Neural cell (in vitro differentiated cells): ENCODE measurements around the gene BTBD7. TPM values are rescaled to one million over a fixed set of nuclear protein-coding genes. Genes with fewer than 3 reads are reported as not detected.

Experiments used
- H2AFZ ChIP-seq: fragments of 200-600, 300-800 bp; sonication (generic), shearing (Covaris generic); 2 replicates; pipeline ENCODE4 v1.6.0; 2014; ENCODE audit warnings: low read depth, mild to moderate bottlenecking, antibody characterized with exemption, low read length, moderate library complexity
- H3F3A ChIP-seq: fragments of 200-600 bp; shearing (Covaris generic); 2 replicates; pipeline ENCODE4 v1.6.1; 2016; ENCODE audit warnings: mild to moderate bottlenecking, moderate library complexity, mixed read lengths, antibody characterized with exemption, low read length; ENCODE audit not compliant: insufficient read depth, poor library complexity, severe bottlenecking
- H3K27ac ChIP-seq: fragments of 200-600, 300-800 bp; sonication (generic), shearing (Covaris generic); 2 replicates; pipeline ENCODE4 v1.5.1; 2014; ENCODE audit warnings: mild to moderate bottlenecking, low read length, moderate library complexity
- H3K27me3 ChIP-seq: fragments of 300-800, 200-600 bp; sonication (generic), shearing (Covaris generic); 2 replicates; pipeline ENCODE4 v1.6.0; 2014; ENCODE audit warnings: mild to moderate bottlenecking, low read depth, low read length, moderate library complexity; ENCODE audit not compliant: insufficient read depth
- H3K36me3 ChIP-seq: fragments of 300-800, 200-600 bp; sonication (generic), shearing (Covaris generic); 2 replicates; pipeline ENCODE4 v1.5.1; 2014; ENCODE audit warnings: mild to moderate bottlenecking, antibody characterized with exemption, low read length, moderate library complexity; ENCODE audit not compliant: insufficient read depth
- H3K4me2 ChIP-seq: fragments of 300-800, 200-600 bp; sonication (generic), shearing (Covaris generic); 2 replicates; pipeline ENCODE4 v1.6.0; 2014; ENCODE audit warnings: mild to moderate bottlenecking, low read length
- H3K4me3 ChIP-seq: fragments of 300-800, 200-600 bp; sonication (generic), shearing (Covaris generic); 2 replicates; pipeline ENCODE4 v1.5.1; 2014; ENCODE audit warnings: mild to moderate bottlenecking, low read length, moderate library complexity
- H3K79me2 ChIP-seq: fragments of 200-600 bp; shearing (Covaris generic); replicated peaks from 2 replicates; pipeline ENCODE4 v1.6.0; 2014; ENCODE audit warnings: mild to moderate bottlenecking, low read length, moderate library complexity; ENCODE audit not compliant: insufficient read depth
- H3K9ac ChIP-seq: fragments of 300-800, 200-600 bp; sonication (generic), shearing (Covaris generic); 2 replicates; pipeline ENCODE4 v1.6.1; 2016; ENCODE audit warnings: mild to moderate bottlenecking, low read length, mixed read lengths
- H3K9me2 ChIP-seq: fragments of 200-600 bp; shearing (Covaris generic); 2 replicates; pipeline ENCODE4 v1.6.1; 2016; ENCODE audit warnings: mild to moderate bottlenecking, low read length, mixed read lengths; ENCODE audit not compliant: insufficient read depth
- H3K9me3 ChIP-seq: fragments of 200-600, 300-800 bp; sonication (generic), shearing (Covaris generic); 2 replicates; pipeline ENCODE4 v1.6.1; 2016; ENCODE audit warnings: mild to moderate bottlenecking, mixed run types, low read length, moderate library complexity, mixed read lengths
- H4K20me1 ChIP-seq: fragments of 200-600 bp; shearing (Covaris generic); 2 replicates; pipeline ENCODE4 v1.6.1; 2016; ENCODE audit warnings: mild to moderate bottlenecking, mixed run types; ENCODE audit not compliant: insufficient read depth
- EP300 ChIP-seq: fragments of 450-650 bp; conservative IDR thresholded peaks from 2 replicates; pipeline ENCODE4 v1.6.1; 2014; ENCODE audit warnings: antibody characterized with exemption, mild to moderate bottlenecking, moderate library complexity; ENCODE audit not compliant: poor library complexity, severe bottlenecking
- EZH2 ChIP-seq: fragments of 200-600, 300-800 bp; shearing (Covaris generic), sonication (generic); IDR thresholded peaks from 2 replicates; pipeline ENCODE4 v1.6.1; 2014; ENCODE audit warnings: antibody characterized with exemption, low read length, borderline replicate concordance, mild to moderate bottlenecking; ENCODE audit not compliant: insufficient read depth, poor library complexity, severe bottlenecking
- MXI1 ChIP-seq: fragments of 450-650 bp; conservative IDR thresholded peaks from 2 replicates; pipeline ENCODE4 v1.6.1; 2014; ENCODE audit warnings: antibody characterized with exemption, mild to moderate bottlenecking; ENCODE audit not compliant: poor library complexity, severe bottlenecking
- POLR2AphosphoS5 ChIP-seq: IDR thresholded peaks from 2 replicates; pipeline ENCODE4 v1.6.1; 2012
- RAD21 ChIP-seq: fragments of 450-650 bp; conservative IDR thresholded peaks from 2 replicates; pipeline ENCODE4 v1.6.1; 2014; ENCODE audit warnings: antibody characterized with exemption, mild to moderate bottlenecking, moderate library complexity
- SMC3 ChIP-seq: fragments of 450-650 bp; conservative IDR thresholded peaks from 2 replicates; pipeline ENCODE4 v1.6.1; 2014; ENCODE audit warnings: antibody characterized with exemption, mild to moderate bottlenecking, moderate library complexity; ENCODE audit not compliant: poor library complexity
- TAF1 ChIP-seq: IDR thresholded peaks from 2 replicates; pipeline ENCODE4 v1.6.1; 2012; ENCODE audit warnings: low read depth
- polyA plus RNA-seq: library from polyadenylated mRNA; depleted of rRNA; stranded (reverse); fragments of >200 nt; gene quantifications from 2 replicates; pipeline ENCODE4 v1.2.3, GENCODE V29; 2014
- TF ChIP-seq, protein P1 (sequence below): IDR thresholded peaks from 2 replicates; pipeline ENCODE4 v1.6.1; 2012; ENCODE audit warnings: borderline replicate concordance
- TF ChIP-seq, protein P2 (sequence below): fragments of 450-650 bp; IDR thresholded peaks from 2 replicates; pipeline ENCODE4 v1.5.1; 2014; ENCODE audit warnings: antibody characterized with exemption, mild to moderate bottlenecking, moderate library complexity; ENCODE audit not compliant: poor library complexity, severe bottlenecking

BTBD7 gene
- polyA plus RNA-seq, 1 donor from 2014 or later = 11.5 TPM

DNA sequence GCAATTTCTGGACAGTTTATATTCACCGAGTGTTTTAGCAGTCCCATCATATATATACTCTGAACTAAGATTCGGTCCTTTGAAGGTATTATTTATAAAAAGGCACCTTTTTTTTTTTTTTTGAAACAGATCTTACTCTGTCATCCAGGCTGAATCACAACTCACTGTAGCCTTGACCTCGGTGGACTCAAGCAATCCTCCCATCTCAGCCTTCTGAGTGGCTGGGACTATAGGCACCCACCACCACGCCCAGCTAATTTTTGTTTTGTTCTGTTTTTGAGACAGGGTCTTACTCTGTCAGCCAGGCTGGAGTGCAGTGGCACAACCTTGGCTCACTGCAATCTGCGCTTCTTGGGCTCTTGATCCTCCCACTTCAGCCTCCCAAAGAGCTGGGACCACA is 52.1 kb downstream of the BTBD7 start:
- no peaks in the 10 kb centered on the region for H3F3A ChIP-seq
- no peaks in the 10 kb centered on the region for H3K36me3 ChIP-seq
- no peaks in the 10 kb centered on the region for H4K20me1 ChIP-seq
- H3K9me3 ChIP-seq = no peaks in the 10 kb centered on the region
- no peaks in the 10 kb centered on the region for H3K27me3 ChIP-seq
- H3K27ac ChIP-seq = no peak overlapping the region
- H3K4me3 ChIP-seq = no peak overlapping the region
- H2AFZ ChIP-seq = no peak overlapping the region
- TF ChIP-seq EP300 (no peak), TAF1 (no peak), MXI1 (no peak), RAD21 (no peak), SMC3 (no peak), POLR2AphosphoS5 (no peak), EZH2 (no peak)
- TF ChIP-seq, protein P1, sequence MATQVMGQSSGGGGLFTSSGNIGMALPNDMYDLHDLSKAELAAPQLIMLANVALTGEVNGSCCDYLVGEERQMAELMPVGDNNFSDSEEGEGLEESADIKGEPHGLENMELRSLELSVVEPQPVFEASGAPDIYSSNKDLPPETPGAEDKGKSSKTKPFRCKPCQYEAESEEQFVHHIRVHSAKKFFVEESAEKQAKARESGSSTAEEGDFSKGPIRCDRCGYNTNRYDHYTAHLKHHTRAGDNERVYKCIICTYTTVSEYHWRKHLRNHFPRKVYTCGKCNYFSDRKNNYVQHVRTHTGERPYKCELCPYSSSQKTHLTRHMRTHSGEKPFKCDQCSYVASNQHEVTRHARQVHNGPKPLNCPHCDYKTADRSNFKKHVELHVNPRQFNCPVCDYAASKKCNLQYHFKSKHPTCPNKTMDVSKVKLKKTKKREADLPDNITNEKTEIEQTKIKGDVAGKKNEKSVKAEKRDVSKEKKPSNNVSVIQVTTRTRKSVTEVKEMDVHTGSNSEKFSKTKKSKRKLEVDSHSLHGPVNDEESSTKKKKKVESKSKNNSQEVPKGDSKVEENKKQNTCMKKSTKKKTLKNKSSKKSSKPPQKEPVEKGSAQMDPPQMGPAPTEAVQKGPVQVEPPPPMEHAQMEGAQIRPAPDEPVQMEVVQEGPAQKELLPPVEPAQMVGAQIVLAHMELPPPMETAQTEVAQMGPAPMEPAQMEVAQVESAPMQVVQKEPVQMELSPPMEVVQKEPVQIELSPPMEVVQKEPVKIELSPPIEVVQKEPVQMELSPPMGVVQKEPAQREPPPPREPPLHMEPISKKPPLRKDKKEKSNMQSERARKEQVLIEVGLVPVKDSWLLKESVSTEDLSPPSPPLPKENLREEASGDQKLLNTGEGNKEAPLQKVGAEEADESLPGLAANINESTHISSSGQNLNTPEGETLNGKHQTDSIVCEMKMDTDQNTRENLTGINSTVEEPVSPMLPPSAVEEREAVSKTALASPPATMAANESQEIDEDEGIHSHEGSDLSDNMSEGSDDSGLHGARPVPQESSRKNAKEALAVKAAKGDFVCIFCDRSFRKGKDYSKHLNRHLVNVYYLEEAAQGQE = no peak
- TF ChIP-seq, protein P2, sequence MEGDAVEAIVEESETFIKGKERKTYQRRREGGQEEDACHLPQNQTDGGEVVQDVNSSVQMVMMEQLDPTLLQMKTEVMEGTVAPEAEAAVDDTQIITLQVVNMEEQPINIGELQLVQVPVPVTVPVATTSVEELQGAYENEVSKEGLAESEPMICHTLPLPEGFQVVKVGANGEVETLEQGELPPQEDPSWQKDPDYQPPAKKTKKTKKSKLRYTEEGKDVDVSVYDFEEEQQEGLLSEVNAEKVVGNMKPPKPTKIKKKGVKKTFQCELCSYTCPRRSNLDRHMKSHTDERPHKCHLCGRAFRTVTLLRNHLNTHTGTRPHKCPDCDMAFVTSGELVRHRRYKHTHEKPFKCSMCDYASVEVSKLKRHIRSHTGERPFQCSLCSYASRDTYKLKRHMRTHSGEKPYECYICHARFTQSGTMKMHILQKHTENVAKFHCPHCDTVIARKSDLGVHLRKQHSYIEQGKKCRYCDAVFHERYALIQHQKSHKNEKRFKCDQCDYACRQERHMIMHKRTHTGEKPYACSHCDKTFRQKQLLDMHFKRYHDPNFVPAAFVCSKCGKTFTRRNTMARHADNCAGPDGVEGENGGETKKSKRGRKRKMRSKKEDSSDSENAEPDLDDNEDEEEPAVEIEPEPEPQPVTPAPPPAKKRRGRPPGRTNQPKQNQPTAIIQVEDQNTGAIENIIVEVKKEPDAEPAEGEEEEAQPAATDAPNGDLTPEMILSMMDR = no peak
- H3K9ac ChIP-seq = no peak overlapping the region
- H3K9me2 ChIP-seq = no peaks in the 10 kb centered on the region
- H3K4me2 ChIP-seq = no peak overlapping the region
- H3K79me2 ChIP-seq = no peaks in the 10 kb centered on the region

DNA sequence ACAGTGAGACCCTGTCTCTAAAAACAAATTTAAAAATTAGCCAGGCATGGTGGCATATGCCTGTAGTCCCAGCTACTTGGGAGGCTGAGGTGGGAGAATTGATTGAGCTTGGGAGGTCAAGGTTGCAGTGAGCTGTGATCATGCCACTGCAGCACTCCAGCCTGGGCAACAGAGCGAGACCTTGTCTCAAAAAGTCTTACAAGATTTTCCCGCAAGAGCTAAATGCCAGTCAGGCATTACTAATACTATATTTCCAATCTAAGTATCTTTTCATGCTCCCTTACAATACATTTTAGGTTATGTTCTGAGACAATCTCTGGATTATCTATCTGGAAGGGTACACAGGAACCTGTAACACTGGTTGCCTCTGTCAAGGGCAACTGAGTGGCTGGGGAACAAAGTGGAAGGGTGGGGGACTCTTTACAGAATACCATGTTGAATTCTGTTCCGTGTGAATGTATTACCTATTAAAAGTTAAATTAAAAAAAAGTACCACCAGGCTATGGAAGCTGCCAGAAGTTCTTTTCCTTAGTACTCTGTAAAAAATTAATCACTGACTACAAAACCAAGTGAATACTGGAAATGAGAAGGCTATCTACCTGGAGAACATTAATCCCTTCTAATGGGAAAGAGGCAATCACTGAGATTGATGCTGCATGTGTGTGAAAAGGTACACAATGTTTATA is 56.7 kb downstream of the BTBD7 start:
- Histone ChIP-seq H3K36me3 (no peaks in the 10 kb centered on the region), H3K9me3 (no peaks in the 10 kb centered on the region), H3K27ac (no peak overlapping the region), H3K9me2 (no peaks in the 10 kb centered on the region), H3K9ac (no peak overlapping the region), H2AFZ (no peak overlapping the region), H3K79me2 (no peaks in the 10 kb centered on the region), H4K20me1 (no peaks in the 10 kb centered on the region), H3K27me3 (no peaks in the 10 kb centered on the region), H3F3A (no peaks in the 10 kb centered on the region), H3K4me3 (no peak overlapping the region), H3K4me2 (no peak overlapping the region)
- TF ChIP-seq EP300 = no peak
